Amniotic epithelial cell (primary cell): ENCODE measurements around the gene GTF3C5.
A peak's percentile ranks its signal among the peaks of the same experiment; 100 is the strongest.
"Not testable (repeated sequence)": the region's sequence is repeated elsewhere in the genome, so short reads cannot be mapped to it uniquely, and the experiment has no call there.

Experiments used
- DNase-seq: peaks from one replicate; pipeline ENCODE4 v3.0.0-alpha.2; 2010; ENCODE audit warnings: low read depth

The GTF3C5 gene

GRCh38 chr9:132996526-132996925 lies 34.3 kb upstream of the GTF3C5 start:
- DNase-seq, result no peak

GRCh38 chr9:132997591-132997990 lies 33.2 kb upstream of the GTF3C5 start:
- peak; percentile 95 for DNase-seq

GRCh38 chr9:132998221-132998620 lies 32.6 kb upstream of the GTF3C5 start:
- not testable (repeated sequence) for DNase-seq

GRCh38 chr9:132998831-132999635 lies 31.8 kb upstream of the GTF3C5 start:
- DNase-seq, result no peak

- DNase-seq, result no peak
Measured at GRCh38 chr9:133002147-133003070, 28.4 kb upstream of the GTF3C5 start.

GRCh38 chr9:133003071-133003461 lies 27.7 kb upstream of the GTF3C5 start:
- no peak for DNase-seq

- no peak for DNase-seq
Measured at GRCh38 chr9:133003671-133004090, 27.1 kb upstream of the GTF3C5 start.

- peak; percentile 15 for DNase-seq
Measured at GRCh38 chr9:133004091-133004998, 26.5 kb upstream of the GTF3C5 start.

- no peak for DNase-seq
Measured at GRCh38 chr9:133004999-133005760, 25.6 kb upstream of the GTF3C5 start.

- DNase-seq, result no peak
Measured at GRCh38 chr9:133005957-133006356, 24.8 kb upstream of the GTF3C5 start.

- DNase-seq, result no peak
Measured at GRCh38 chr9:133006731-133007352, 24.0 kb upstream of the GTF3C5 start.

GRCh38 chr9:133008406-133008805 lies 22.4 kb upstream of the GTF3C5 start:
- DNase-seq, result no peak

- DNase-seq, result no peak
Measured at GRCh38 chr9:133008824-133009223, 22.0 kb upstream of the GTF3C5 start.

GRCh38 chr9:133009906-133010582 lies 20.8 kb upstream of the GTF3C5 start:
- DNase-seq, result no peak

GRCh38 chr9:133014696-133015095 lies 16.1 kb upstream of the GTF3C5 start:
- no peak for DNase-seq

- DNase-seq, result no peak
Measured at GRCh38 chr9:133023117-133023890, 7.5 kb upstream of the GTF3C5 start.

GRCh38 chr9:133026426-133026825 lies 4.4 kb upstream of the GTF3C5 start:
- no peak for DNase-seq

GRCh38 chr9:133027134-133027533 lies 3.7 kb upstream of the GTF3C5 start:
- DNase-seq, result no peak

- DNase-seq, result no peak
Measured at GRCh38 chr9:133028221-133028620, 2.6 kb upstream of the GTF3C5 start.

GRCh38 chr9:133029994-133030316 lies 842 bp upstream of the GTF3C5 start:
- no peak for DNase-seq
